Left lung (tissue), 10 donors: ENCODE measurements around the gene ASB1. TPM values are rescaled to one million over a fixed set of nuclear protein-coding genes. Genes with fewer than 3 reads are reported as not detected.
A peak's percentile ranks its signal among the peaks of the same experiment; 100 is the strongest.

ENCODE experiments used
- ATAC-seq: fragments of 200-7000 bp; cut with Tn5 transposase; one replicate; pipeline ENCODE4 v1.9.1; 2020; ENCODE audit warnings: moderate library complexity
- DNase-seq, 4 donors: peaks; one replicate each; pipeline ENCODE4 v3.0.0-alpha.2; 2013 to 2020
- H3K27ac ChIP-seq, 2 donors: fragments of 200-600 bp; sonication (generic) in 1 of 2; one replicate each; pipeline versions ENCODE4 v1.5.0 to v1.8.0; 2020 to 2021
- H3K27me3 ChIP-seq, 2 donors: fragments of 200-600 bp; sonication (generic) in 1 of 2; one replicate each; pipeline versions ENCODE4 v1.5.0 to v1.8.0; 2020 to 2021
- H3K36me3 ChIP-seq, 2 donors: fragments of 200-600 bp; sonication (generic) in 1 of 2; one replicate each; pipeline versions ENCODE4 v1.5.0 to v1.8.0; 2020 to 2021
- H3K4me1 ChIP-seq, 2 donors: fragments of 200-600 bp; one replicate each; pipeline ENCODE4 v1.8.0; 2021
- H3K4me3 ChIP-seq, 2 donors: fragments of 200-600 bp; sonication (generic) in 1 of 2; one replicate each; pipeline versions ENCODE4 v1.5.0 to v1.8.0; 2020 to 2021; ENCODE audit warnings: mild to moderate bottlenecking in 1 of 2
- H3K9me3 ChIP-seq, 2 donors: fragments of 200-600 bp; sonication (generic) in 1 of 2; one replicate each; pipeline versions ENCODE4 v1.5.0 to v1.8.0; 2020 to 2021
- CTCF ChIP-seq, 2 donors: fragments of 200-600 bp; sonication (generic) in 1 of 2; IDR thresholded peaks; one replicate each; pipeline versions ENCODE4 v1.5.0 to v1.8.0; 2021; ENCODE audit warnings: antibody characterized with exemption in 2 of 2
- intact Hi-C, 2 donors: fragments of 100-400 bp; cut with DNase I; formaldehyde crosslinking; loops; one replicate each; pipeline versions ENCODE4 v1.11.2 to v1.14.2; 2022
- polyA plus RNA-seq, 6 donors: library from polyadenylated mRNA; unstranded; fragments of 120-200 nt; gene quantifications; one replicate each; pipeline ENCODE4 v1.2.1, GENCODE V29; 2013; ENCODE audit not compliant: insufficient read length in 6 of 6
- total RNA-seq, 2 donors: library from RNA; stranded (reverse); fragmentation: NEBNext Ultra II Directional; extraction: Animal tissue kit (Norgen Biotek cat#: 25700); gene quantifications; one replicate each; pipeline ENCODE4 v1.2.1, GENCODE V29; 2021
- donor health status: DM: no; HTN: yes; CAD: no.
- donor health status: DM: no; HTN: no; CAD: no.

Gene ASB1
- total and polyA plus RNA-seq, 8 donors, result 16.6 to 33.4 (median 27.4) TPM

GRCh38 chr2:238445409-238446190, 18.9 kb downstream of the ASB1 start:
- Histone ChIP-seq H3K9me3 (no peaks in the 10 kb centered on the region), H3K27me3 (no peaks in the 10 kb centered on the region), H3K36me3 (peaks cover 0 to 79% of the 10 kb centered on the region in 2 donors), H3K27ac (no peak overlapping the region), H3K4me3 (no peak overlapping the region), H3K4me1 (peaks cover 0 to 35% of the 10 kb centered on the region in 2 donors)
- ATAC-seq (no peak), DNase-seq (no peak)
- TF ChIP-seq CTCF (IDR thresholded peaks at IDR 0.05), result no peak
- intact Hi-C loops, result no loop called here

GRCh38 chr2:238446371-238446770, 19.6 kb downstream of the ASB1 start:
- intact Hi-C loops, result no loop called here
- Histone ChIP-seq H3K4me1 (peaks cover 0 to 31% of the 10 kb centered on the region in 2 donors), H3K36me3 (peaks cover 0 to 80% of the 10 kb centered on the region in 2 donors), H3K27ac (no peak overlapping the region), H3K9me3 (no peaks in the 10 kb centered on the region), H3K27me3 (no peaks in the 10 kb centered on the region), H3K4me3 (no peak overlapping the region)
- TF ChIP-seq CTCF (IDR thresholded peaks at IDR 0.05), result no peak
- ATAC-seq, result no peak
- DNase-seq, result no peak

- Histone ChIP-seq H3K9me3 (no peaks in the 10 kb centered on the region), H3K4me3 (no peak overlapping the region), H3K27ac (no peak overlapping the region), H3K4me1 (peaks cover 0 to 21% of the 10 kb centered on the region in 2 donors), H3K27me3 (no peaks in the 10 kb centered on the region), H3K36me3 (peaks cover 0 to 92% of the 10 kb centered on the region in 2 donors)
- ATAC-seq (no peak), DNase-seq (no peak)
- intact Hi-C loops, result no loop called here
- TF ChIP-seq CTCF (IDR thresholded peaks at IDR 0.05), result no peak
These were observed 21.6 kb downstream of the ASB1 start for GRCh38 chr2:238448031-238448955.

DNA sequence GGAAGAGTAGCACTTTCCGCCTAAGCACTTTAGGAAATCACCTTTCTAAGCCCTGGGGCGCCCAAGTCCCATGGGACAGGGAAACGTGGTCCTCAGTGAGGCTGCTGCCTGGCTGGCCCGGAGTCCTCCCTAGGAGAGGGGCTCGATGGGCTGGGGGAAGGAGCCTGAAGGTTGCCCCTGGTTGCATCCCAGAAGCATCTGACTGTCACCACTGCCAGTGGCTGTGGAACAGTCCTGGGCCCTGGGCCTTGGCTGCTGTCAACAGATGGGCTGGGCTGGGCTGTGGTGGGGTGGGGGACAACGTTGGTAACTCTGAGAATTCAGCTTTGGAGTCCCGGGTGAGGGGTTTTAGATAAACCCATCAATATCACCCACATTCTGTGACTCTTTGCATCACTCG, 22.5 kb downstream of the ASB1 start:
- Histone ChIP-seq H3K36me3 (peaks cover 0 to 83% of the 10 kb centered on the region in 2 donors), H3K4me1 (peaks cover 0 to 21% of the 10 kb centered on the region in 2 donors), H3K4me3 (no peak overlapping the region), H3K27ac (peak overlapping the region in 1 of 2 donors; percentile 2), H3K27me3 (no peaks in the 10 kb centered on the region), H3K9me3 (no peaks in the 10 kb centered on the region)
- intact Hi-C loops, result no loop called here
- TF ChIP-seq CTCF (IDR thresholded peaks at IDR 0.05), result no peak
- DNase-seq (no peak), ATAC-seq (no peak)
